Measurements from ENCODE around the gene BCAS4. TPM values are rescaled to one million over a fixed set of nuclear protein-coding genes. Genes with fewer than 3 reads are reported as not detected.

The BCAS4 gene
- polyA plus RNA-seq, 1 experiment = 37.3 TPM

DNA sequence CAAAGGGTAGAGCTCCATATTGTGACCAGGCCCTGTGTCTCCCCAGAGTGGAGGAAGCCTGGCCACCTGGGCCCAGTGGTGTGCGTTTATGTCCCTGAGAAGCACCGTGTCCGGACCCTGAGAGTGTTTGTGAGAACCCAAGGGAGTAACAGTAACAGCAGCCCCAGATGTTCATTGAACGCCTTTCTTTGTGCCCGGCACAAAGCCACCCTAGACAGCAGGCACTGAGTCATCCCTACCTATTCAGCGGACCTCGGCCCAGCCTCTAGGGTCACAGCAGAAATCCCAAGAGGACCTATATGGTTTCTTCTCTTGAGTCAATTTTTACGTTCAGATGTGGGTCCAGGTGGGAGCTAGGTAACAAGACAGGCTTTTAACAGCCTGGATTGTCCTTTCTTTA, 24.5 kb downstream of the BCAS4 start:
- Histone ChIP-seq H3K4me3 (ENCODE audit: low read depth, low read length) (no peak overlapping the region), H3K27me3 (ENCODE audit: control insufficient read depth, insufficient read depth, low read length) (no peaks in the 10 kb centered on the region), H3K27ac (ENCODE audit: low read depth, low read length) (no peak overlapping the region), H3K9me3 (ENCODE audit: control insufficient read depth, insufficient read depth, low read length) (no peaks in the 10 kb centered on the region)
- POLR2A ChIA-PET = interaction anchor here (1.0 to 1.2 kb wide), 2 partner anchors 12 to 140 kb away, joined by 3 to 4 read pairs; partner anchors contain the start of gene MOCS3
- CTCF ChIA-PET = interaction anchor here (0.6 to 2.1 kb wide), 4 partner anchors 8 to 102 kb away, joined by 3 to 8 read pairs (median 4); partner anchors contain the start of gene BCAS4
- TF ChIP-seq, protein P1, sequence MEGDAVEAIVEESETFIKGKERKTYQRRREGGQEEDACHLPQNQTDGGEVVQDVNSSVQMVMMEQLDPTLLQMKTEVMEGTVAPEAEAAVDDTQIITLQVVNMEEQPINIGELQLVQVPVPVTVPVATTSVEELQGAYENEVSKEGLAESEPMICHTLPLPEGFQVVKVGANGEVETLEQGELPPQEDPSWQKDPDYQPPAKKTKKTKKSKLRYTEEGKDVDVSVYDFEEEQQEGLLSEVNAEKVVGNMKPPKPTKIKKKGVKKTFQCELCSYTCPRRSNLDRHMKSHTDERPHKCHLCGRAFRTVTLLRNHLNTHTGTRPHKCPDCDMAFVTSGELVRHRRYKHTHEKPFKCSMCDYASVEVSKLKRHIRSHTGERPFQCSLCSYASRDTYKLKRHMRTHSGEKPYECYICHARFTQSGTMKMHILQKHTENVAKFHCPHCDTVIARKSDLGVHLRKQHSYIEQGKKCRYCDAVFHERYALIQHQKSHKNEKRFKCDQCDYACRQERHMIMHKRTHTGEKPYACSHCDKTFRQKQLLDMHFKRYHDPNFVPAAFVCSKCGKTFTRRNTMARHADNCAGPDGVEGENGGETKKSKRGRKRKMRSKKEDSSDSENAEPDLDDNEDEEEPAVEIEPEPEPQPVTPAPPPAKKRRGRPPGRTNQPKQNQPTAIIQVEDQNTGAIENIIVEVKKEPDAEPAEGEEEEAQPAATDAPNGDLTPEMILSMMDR (IDR thresholded peaks at IDR 0.05; ENCODE audit: low read depth, low read length) = no peak
- DNase-seq (ENCODE audit: low read depth, low spot score) = no peak

DNA sequence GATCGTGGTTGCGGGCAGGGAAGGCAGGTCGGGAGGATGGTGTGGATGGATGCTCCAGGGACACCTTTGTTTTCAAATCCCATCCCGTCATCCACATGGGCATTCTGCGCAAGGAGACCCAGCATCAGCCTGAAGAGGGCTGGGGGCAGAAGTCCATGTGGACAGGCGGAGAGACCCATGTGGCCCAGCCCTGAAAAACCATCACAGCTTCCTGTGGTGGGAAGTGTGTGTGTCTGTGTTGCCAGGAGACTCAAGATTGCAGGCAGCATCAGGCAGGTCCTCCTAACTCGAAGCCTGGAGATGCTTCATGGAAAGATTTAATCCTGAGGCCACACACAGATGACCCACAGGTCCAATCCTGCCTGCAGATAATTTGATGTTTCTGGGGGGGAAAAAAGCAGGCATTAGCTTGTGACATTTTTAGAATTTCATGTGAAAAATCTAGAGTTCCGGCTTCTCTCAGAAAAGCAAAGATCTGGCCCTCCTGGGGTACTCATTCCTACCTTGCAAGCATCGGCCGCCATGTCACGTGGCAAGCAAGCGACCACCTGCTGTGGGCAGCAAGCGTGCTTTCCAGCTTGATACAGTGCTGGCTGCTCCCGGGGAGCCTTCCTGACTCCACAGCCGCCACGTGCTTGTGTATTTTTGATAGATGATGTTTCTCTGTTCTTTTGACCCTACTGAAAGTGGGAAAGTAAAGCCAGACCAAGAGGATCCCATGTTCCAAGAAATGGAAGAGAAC, 25.8 kb downstream of the BCAS4 start:
- no peaks in the 10 kb centered on the region for H3K9me3 ChIP-seq (ENCODE audit: control insufficient read depth, insufficient read depth, low read length)
- DNase-seq (ENCODE audit: low read depth, low spot score) = no peak
- H3K27ac ChIP-seq (ENCODE audit: low read depth, low read length) = no peak overlapping the region
- no peak overlapping the region for H3K4me3 ChIP-seq (ENCODE audit: low read depth, low read length)
- CTCF ChIA-PET = interaction anchor here (0.7 to 1.0 kb wide), 2 partner anchors 109 to 137 kb away, joined by 3 to 4 read pairs; partner anchors contain the start of genes DPM1 and MOCS3
- TF ChIP-seq, protein P1 (IDR thresholded peaks at IDR 0.05; ENCODE audit: low read depth, low read length) = no peak
- POLR2A ChIA-PET = no interaction called here
- H3K27me3 ChIP-seq (ENCODE audit: control insufficient read depth, insufficient read depth, low read length) = no peaks in the 10 kb centered on the region

DNA sequence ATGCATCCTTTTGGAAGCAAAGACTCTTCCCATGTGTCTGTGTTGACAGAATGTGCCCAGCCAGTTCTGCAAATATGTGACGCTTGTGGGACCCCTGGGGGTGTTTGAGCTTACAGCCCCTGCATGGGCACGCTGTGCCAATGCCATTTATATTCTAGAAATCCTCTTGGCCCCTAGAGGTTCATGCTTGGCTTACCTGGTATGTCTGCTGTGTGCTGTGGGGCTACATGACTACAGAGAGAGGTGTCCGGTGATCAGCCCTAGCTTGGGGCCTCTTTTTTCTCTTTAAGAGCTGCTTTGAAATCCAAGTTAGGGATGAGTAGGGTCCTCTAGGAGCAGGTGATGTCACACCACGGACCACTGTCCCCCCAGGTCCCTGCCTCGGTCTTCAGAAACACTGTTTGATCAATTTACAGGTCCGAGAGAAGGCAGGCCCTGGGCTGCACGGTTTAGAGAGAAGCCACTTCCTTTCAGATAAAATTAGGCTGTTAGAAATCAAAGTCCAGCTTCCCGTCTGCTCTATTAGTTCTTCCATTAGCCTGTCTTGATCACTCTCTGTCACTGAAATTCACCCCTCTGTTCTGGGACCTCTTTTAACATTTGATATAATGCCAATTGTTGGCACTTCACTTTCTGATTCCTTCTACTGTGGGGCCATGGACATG, 26.5 kb downstream of the BCAS4 start:
- no peak for DNase-seq (ENCODE audit: low read depth, low spot score)
- no peak overlapping the region for H3K27ac ChIP-seq (ENCODE audit: low read depth, low read length)
- no peak overlapping the region for H3K4me3 ChIP-seq (ENCODE audit: low read depth, low read length)
- no peaks in the 10 kb centered on the region for H3K9me3 ChIP-seq (ENCODE audit: control insufficient read depth, insufficient read depth, low read length)
- TF ChIP-seq, protein P1 (IDR thresholded peaks at IDR 0.05; ENCODE audit: low read depth, low read length) = no peak
- ChIA-PET CTCF (interaction anchor here (0.7 to 1.0 kb wide), 2 partner anchors 108 to 137 kb away, joined by 3 to 4 read pairs; partner anchors contain the start of genes DPM1 and MOCS3), POLR2A (no interaction called here)
- H3K27me3 ChIP-seq (ENCODE audit: control insufficient read depth, insufficient read depth, low read length) = no peaks in the 10 kb centered on the region

DNA sequence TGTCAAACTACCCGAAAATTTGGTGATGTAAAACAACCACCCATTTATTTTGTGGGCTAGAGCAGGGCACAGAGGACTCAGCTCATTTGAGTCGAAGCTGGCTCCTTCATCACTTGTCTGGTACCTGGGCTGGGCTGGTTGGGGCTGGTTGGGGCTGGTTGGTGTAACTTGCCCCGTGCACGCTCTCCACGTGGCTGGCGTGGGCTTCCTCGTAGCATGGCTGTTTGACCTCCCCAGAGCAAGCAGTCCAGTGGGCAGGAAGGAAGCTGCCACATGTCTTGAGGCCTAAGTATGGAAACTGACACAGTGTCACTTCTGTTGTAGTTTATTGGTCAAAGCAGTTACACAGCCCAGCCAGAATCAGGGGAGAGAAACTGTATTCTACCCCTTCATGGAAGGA, 27.1 kb downstream of the BCAS4 start:
- TF ChIP-seq, protein P1 (IDR thresholded peaks at IDR 0.05; ENCODE audit: low read depth, low read length) = no peak
- no peak for DNase-seq (ENCODE audit: low read depth, low spot score)
- Histone ChIP-seq H3K4me3 (ENCODE audit: low read depth, low read length) (no peak overlapping the region), H3K27me3 (ENCODE audit: control insufficient read depth, insufficient read depth, low read length) (no peaks in the 10 kb centered on the region), H3K9me3 (ENCODE audit: control insufficient read depth, insufficient read depth, low read length) (no peaks in the 10 kb centered on the region), H3K27ac (ENCODE audit: low read depth, low read length) (no peak overlapping the region)
- POLR2A ChIA-PET = no interaction called here
- CTCF ChIA-PET = interaction anchor here (0.6 to 1.0 kb wide), 2 partner anchors 27 to 32 kb away, joined by 4 read pairs; partner anchors contain the start of gene BCAS4

DNA sequence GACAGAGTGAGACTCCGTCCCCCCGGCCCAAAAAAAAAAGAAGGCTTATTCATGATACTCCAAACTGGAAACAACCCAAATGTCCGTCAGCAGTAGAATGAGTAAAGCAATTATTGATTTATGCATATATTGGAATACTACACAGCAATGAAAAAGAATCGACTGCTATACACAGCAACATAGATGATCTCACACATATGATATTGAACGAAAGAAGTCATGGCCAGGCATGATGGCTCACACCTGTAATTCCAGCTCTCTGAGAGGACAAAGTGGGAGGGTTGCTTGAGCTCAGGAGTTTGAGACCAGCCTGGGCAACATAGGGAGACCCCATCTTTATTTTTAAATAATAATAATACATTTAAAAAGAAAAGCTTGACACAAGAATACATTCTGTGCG, 28.5 kb downstream of the BCAS4 start:
- no peaks in the 10 kb centered on the region for H3K9me3 ChIP-seq (ENCODE audit: control insufficient read depth, insufficient read depth, low read length)
- DNase-seq (ENCODE audit: low read depth, low spot score) = no peak
- ChIA-PET CTCF (interaction anchor here (2.5 kb wide), 1 partner anchor 106 kb away, joined by 8 read pairs; no protein-coding TSS in a partner anchor), POLR2A (no interaction called here)
- no peak overlapping the region for H3K27ac ChIP-seq (ENCODE audit: low read depth, low read length)
- H3K27me3 ChIP-seq (ENCODE audit: control insufficient read depth, insufficient read depth, low read length) = no peaks in the 10 kb centered on the region
- TF ChIP-seq, protein P1 (IDR thresholded peaks at IDR 0.05; ENCODE audit: low read depth, low read length) = no peak
- no peak overlapping the region for H3K4me3 ChIP-seq (ENCODE audit: low read depth, low read length)

Measured in AG04450 (cell line).